ENCODE data around the gene STOML1. TPM values are rescaled to one million over a fixed set of nuclear protein-coding genes. Genes with fewer than 3 reads are reported as not detected.

Gene STOML1
- total RNA-seq, 4 donors from 2014 or later = 8.1 to 21.7 (median 13.7) TPM

DNA sequence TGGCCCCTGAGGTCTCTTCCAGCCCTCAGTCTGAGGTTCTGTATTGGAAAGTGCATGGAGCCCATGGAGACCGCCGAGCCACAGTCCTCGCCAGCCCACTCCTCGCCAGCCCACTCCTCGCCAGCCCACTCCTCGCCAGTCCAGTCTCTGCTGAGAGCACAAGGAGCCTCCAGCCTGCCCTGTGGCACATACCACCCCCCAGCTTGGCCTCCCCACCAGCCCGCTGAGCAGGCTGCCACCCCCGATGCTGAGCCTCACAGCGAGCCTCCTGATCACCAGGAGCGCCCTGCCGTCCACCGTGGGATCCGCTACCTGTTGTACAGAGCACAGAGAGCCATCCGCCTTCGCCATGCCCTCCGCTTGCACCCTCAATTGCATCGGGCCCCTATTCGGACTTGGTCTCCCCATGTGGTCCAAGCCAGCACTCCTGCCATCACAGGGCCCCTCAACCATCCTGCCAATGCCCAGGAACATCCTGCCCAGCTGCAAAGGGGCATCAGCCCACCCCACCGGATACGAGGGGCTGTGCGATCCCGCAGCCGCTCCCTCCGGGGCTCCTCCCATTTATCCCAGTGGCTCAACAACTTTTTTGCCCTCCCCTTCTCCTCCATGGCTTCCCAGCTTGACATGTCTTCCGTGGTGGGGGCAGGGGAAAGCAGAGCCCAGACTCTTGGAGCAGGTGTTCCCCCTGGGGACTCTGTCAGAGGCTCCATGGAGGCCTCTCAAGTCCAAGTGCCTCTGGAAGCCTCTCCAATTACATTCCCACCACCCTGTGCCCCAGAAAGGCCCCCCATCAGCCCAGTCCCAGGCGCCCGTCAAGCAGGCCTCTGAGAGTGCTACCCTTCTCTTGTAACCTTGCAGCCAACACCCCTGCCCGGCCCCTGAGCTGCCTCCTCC lies 43.3 kb upstream of the STOML1 start:
- TF ChIP-seq POLR2AphosphoS5 (IDR thresholded peaks at IDR 0.05) = no peak
- TF ChIP-seq CTCF (IDR thresholded peaks at IDR 0.05) = no peak
- TF ChIP-seq EP300 (IDR thresholded peaks at IDR 0.05) = no peak
- no peak for TF ChIP-seq POLR2A (IDR thresholded peaks at IDR 0.05)
- Histone ChIP-seq H3K4me3 (no peak overlapping the region), H3K4me1 (peaks cover 0 to 47% (median 14%) of the 10 kb centered on the region in 3 donors), H3K36me3 (peaks cover 0 to 73% of the 10 kb centered on the region in 2 donors), H3K9me3 (no peaks in the 10 kb centered on the region), H3K27me3 (no peaks in the 10 kb centered on the region), H3K27ac (no peak overlapping the region)
- ATAC-seq = no peak
- 78 to 82% methylated on average over 3 to 8 of the region's 28 CpGs for WGBS, 2 donors (ENCODE audit: low coverage in 1 of 2)

GRCh38 chr15:74034206-74034755 lies 42.2 kb upstream of the STOML1 start:
- Histone ChIP-seq H3K27me3 (no peaks in the 10 kb centered on the region), H3K36me3 (peaks cover 0 to 83% of the 10 kb centered on the region in 2 donors), H3K27ac (no peak overlapping the region), H3K4me1 (peaks cover 0 to 36% (median 4%) of the 10 kb centered on the region in 3 donors), H3K9me3 (no peaks in the 10 kb centered on the region), H3K4me3 (no peak overlapping the region)
- WGBS, 2 donors (ENCODE audit: low coverage in 1 of 2) = 70 to 80% methylated on average over 2 to 4 of the region's 10 CpGs
- TF ChIP-seq EP300 (IDR thresholded peaks at IDR 0.05) = no peak
- no peak for TF ChIP-seq POLR2A (IDR thresholded peaks at IDR 0.05)
- no peak for TF ChIP-seq POLR2AphosphoS5 (IDR thresholded peaks at IDR 0.05)
- no peak for TF ChIP-seq CTCF (IDR thresholded peaks at IDR 0.05)
- ATAC-seq = no peak

- ATAC-seq = no peak
- no peaks in the 10 kb centered on the region for H3K27me3 ChIP-seq
- no peak overlapping the region for H3K27ac ChIP-seq
- H3K4me3 ChIP-seq = no peak overlapping the region
- no peaks in the 10 kb centered on the region for H3K9me3 ChIP-seq
- TF ChIP-seq POLR2A (IDR thresholded peaks at IDR 0.05) (no peak), POLR2AphosphoS5 (IDR thresholded peaks at IDR 0.05) (no peak), EP300 (IDR thresholded peaks at IDR 0.05) (no peak), CTCF (IDR thresholded peaks at IDR 0.05) (no peak)
- peaks cover 0 to 34% (median 3%) of the 10 kb centered on the region in 3 donors for H3K4me1 ChIP-seq
- no CpG with 5 or more reads among the region's 16 CpGs for WGBS, 2 donors (ENCODE audit: low coverage in 1 of 2)
- H3K36me3 ChIP-seq = peaks cover 0 to 83% of the 10 kb centered on the region in 2 donors
These were observed 40.8 kb upstream of the STOML1 start for GRCh38 chr15:74032606-74033561.

DNA sequence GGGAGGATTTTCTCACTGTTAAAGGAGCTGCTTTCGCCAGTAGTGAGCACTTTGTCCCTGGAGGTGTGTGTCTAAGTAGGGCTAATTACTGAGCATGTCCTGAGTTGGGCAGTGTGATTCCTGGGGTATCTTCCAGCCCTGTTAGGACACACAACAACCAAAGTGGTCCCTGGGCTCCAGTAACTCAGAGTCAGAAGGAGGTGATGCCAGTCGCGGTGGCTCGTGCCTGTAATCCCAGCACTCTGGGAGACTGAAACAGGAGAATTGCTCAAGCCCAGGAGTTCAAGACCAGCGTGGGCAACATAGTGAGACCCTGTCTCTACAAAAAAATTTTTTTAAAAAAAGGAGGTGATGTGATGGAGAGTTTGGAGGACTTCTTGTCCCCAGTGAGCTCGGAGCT lies 40.0 kb upstream of the STOML1 start:
- H3K27me3 ChIP-seq = no peaks in the 10 kb centered on the region
- TF ChIP-seq POLR2AphosphoS5 (IDR thresholded peaks at IDR 0.05) (no peak), CTCF (IDR thresholded peaks at IDR 0.05) (no peak), POLR2A (IDR thresholded peaks at IDR 0.05) (no peak), EP300 (IDR thresholded peaks at IDR 0.05) (no peak)
- H3K4me3 ChIP-seq = no peak overlapping the region
- peaks cover 0 to 35% (median 7%) of the 10 kb centered on the region in 3 donors for H3K4me1 ChIP-seq
- H3K9me3 ChIP-seq = no peaks in the 10 kb centered on the region
- H3K36me3 ChIP-seq = peaks cover 0 to 83% of the 10 kb centered on the region in 2 donors
- WGBS, 2 donors (ENCODE audit: low coverage in 1 of 2) = 80 to 100% methylated on average over 1 to 2 of the region's 6 CpGs
- no peak overlapping the region for H3K27ac ChIP-seq
- no peak for ATAC-seq

All from gastroesophageal sphincter (tissue), 4 donors.